Stimulated activated CD8-positive, alpha-beta memory T cell treated with anti-CD3 and anti-CD28 coated beads, Interleukin-15, amount 100 ng/mL, for 1 hour (primary cell): ENCODE results near the gene NEK9.
"Not testable (repeated sequence)": the region's sequence is repeated elsewhere in the genome, so short reads cannot be mapped to it uniquely, and the experiment has no call there.

ENCODE experiments used
- DNase-seq: peaks from one replicate; pipeline ENCODE4 v3.0.0-alpha.2; 2020; ENCODE audit warnings: low read depth

Gene NEK9

DNA sequence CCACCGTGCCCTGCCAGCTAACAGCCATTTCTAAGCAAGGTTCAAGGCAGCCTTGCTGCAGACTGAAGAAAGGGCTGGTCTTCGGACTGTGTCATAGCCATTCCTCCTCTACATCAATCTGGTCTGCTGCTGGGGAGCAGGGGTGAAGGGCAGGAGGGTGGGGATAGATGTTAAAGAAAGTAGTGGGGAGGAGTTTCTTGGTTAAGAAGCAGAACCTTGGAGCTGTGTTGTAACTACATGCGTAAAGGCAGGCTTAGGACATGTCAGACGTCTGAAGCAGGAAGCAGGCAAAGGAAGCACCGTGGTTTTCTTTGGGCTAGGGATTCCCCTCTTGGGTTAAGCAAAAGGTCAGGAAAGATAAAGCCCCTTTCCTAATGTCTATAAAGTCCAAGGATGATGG is 18.1 kb upstream of the NEK9 start:
- no peak for DNase-seq

DNA sequence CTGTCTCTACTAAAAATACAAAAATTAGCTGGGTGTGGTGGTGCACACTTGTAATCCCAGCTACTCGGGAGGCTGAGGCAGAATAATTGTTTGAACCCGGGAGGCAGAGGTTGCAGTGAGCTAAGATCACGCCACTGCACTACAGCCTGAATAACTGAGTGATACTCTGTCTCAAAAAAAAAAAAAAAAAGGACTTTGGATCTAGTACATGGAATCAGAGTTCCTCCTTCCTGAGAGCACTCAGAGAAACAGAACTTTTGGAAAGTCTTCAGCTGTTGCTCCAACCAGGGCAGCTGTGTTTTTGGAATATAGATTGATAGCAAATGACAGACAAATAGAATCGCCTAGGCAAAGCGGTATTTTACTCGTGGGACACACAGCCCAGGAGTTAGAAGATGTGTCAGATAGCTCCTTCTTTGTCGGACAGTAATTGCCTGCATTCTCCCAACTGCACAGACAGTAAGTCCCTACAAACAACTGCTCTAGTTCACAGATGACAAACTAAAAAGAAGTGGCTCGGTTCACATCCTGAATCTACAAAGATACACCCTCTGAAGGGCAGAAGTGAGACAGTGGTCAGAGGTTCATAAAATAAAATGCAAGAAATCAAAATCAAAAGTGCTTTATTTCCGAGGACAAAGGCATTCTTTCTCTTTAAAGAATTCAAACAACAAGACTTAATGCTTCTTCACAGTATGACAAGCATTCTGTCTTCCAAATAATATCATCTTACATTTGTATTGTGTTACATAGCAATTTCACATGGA is 17.1 kb upstream of the NEK9 start:
- DNase-seq, result no peak

DNA sequence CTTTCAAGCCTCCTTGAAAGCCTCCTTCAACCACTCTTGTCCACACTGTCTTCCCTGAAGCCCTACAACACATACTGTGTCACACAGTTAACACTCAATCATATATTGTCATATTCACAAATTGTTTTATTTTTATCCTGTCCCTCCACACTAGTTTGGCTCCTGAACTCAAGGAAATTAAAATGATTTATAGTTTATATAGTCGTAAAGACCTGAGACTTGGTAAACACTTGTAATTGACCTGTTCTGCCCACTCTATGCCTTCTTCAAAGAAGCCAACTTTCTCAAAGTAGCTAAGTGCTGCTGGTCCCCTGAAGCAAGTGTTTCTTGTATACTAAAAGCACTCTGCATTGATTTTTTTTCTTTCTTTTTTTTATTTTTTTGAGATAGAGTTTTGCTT is 15.6 kb upstream of the NEK9 start:
- no peak for DNase-seq

DNA sequence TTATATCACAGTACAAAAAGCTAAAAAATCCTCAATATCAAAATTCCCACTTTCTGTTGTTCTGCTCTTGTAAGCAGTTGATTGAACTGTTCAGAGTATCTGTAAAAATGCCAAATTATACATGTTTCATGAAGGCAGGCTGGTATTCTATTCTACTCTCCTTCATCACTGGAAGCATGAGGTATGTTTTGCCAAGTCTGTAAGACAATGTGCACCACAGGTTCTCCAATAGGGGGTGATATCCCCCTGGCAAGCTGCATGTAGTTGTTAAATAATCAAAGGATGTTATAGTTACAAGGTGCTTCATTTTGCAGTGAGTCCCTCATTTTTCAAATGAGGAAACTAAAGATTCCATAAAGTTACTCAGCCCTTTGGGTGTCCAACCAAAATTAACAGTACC is 15.1 kb upstream of the NEK9 start:
- DNase-seq, result no peak

DNA sequence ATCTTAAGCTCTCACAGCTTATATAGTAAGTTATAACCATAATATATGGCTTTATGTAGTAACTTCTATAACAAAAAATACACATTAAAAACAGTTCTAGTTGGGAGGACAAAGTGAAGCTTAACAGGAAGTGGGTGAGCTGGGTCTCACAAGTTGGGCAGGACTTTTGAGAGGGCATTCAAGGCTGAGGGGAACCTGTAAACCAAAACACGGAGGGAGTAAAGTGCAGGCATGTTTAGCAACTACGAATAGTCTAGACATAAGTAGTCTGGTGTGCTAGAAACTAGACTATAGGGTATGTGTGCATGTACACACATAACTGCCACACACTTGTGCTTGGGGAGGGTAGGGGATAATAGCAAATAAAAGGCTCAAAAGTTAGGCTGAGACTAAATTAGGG is 14.2 kb upstream of the NEK9 start:
- no peak for DNase-seq

DNA sequence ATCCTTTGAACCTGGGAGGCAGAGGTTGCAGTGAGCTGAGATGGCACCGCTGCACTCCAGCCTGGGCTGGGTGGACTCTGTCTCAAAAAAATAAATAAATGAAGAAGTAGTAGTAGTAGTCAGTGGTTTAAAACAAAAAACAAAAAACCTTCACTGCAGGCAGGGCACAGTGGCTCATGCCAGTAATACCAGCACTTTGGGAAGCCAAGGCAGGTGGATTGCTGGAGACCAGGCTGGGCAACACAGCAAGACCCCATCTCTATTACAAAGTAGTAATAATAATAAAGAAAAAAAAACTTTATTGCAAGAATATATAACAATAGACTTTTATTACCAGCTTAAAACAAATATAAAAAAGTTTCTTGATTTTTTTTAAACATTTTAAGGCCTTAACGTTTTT is 13.8 kb upstream of the NEK9 start:
- DNase-seq, result no peak

DNA sequence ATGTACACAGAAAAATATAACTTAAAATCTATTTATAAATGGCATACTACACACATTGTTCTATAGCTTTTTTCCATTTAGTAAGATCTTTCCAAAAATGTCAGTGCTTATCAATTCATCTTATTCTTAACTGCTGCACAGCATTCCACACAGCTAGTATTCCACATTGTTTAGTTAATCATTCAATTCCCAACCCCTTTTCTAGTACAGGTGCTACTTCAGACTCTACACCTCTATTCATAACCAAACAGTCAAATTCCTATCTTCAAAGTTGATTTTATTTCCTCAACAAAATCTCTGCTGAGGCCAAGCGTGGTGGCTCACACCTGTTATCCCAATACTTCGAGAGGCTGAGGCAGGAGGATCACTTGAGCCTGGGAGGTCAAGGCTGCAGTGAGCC is 12.3 kb upstream of the NEK9 start:
- no peak for DNase-seq

DNA sequence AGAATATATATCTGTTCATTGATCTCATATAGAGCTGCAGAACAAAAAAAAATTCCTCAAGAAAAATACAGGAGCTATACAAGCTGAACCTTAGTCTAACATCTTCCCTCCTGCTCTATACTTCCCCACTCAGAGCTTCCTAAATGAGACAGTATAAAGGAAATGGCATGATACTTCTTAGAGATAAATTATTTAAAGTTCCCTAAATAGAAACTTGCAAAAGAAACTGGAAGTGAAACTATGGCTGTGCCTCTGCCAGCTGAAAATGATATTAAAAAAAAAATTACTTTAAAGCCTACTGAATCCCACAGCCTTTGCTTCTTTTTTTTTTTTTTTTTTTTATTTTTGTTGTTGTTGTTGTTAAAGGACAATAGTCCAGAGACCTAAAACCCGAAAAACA is 11.6 kb upstream of the NEK9 start:
- no peak for DNase-seq

DNA sequence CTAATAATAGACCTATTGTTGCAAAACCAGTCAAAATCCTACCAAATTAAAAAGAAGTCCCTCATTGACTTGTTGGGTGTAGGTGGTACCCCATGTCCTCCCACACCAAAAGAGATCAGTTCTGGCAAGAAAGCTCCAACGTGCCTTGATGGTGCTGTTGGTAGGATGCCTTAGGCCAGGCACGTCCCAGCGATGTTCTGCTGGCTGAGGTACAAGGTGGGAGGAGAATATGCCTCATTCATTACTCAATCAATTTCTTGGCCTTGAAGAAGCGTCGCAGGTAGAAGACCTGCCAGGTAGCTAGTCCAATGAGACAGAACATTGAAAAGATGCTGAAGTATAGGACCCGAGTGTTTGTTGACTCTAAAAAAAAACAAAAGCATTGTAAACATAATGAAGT is 7.8 kb upstream of the NEK9 start:
- no peak for DNase-seq

DNA sequence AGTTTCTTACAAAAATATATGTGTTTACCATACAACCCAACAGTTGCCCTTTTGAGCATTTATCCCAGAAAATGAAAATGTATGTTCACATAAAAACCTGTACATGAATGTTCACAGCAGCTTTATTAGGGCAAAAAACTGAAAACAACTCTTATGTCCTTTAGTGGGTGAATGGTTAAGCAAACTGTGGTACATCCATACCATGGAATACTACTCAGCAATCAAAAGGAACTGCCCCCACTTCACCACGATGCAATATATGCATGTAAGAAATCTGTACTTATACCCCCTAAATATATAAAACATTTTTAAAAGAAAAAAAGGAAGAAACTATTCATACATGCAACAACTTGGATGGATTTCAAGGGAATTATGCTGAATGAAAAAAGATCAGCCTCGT is 6.7 kb upstream of the NEK9 start:
- DNase-seq, result no peak

DNA sequence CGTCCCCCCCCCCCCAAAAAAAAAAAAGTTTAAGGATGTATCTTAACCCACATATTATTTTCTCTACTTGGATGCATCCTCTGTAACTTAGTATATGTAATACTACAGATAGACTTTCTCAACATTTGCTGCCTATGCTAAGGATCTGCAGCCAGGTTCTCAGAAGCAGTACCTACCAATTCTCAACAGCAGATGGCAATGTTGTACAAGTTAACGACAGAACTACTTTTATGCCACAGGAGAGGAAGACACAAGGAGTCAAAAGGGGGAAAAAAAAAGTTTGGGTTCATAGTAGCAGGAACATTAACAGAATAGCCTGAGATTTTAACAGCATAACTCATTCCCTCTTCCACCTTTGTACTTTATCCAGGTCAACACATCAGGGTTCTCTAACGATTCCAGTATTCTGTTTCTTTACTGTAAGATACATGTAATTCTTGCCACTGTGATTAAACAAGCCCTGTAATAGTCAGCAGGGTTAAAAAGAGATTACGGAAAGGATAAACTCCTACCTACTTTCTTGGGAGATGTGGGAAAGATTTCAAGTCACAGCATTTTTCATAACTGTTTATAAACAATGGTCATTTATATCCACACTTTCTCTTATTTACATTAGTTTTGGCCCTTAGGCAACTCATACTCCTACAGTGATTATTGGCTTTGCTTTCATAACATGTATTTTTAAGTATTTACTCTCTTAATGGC is 5.7 kb upstream of the NEK9 start:
- DNase-seq, result no peak

DNA sequence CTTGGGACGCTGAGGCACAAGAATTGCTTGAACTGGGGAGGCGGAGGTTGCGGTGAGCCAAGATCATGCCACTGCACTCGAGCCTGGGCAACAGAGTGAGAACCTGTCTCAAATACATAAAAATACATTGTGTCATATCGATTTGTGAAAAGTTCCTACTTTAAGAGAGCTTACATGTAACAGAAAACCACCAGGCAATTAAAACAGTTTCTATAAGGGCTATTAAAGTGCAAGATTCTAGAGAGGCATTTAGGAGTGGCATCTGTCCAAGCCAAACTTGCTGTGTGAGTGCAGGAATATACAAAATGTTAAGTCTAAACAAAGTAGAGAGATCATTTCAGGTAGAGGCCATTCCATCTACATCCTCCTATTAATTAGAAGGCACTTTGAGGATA is 1.7 kb upstream of the NEK9 start:
- DNase-seq, result no peak

DNA sequence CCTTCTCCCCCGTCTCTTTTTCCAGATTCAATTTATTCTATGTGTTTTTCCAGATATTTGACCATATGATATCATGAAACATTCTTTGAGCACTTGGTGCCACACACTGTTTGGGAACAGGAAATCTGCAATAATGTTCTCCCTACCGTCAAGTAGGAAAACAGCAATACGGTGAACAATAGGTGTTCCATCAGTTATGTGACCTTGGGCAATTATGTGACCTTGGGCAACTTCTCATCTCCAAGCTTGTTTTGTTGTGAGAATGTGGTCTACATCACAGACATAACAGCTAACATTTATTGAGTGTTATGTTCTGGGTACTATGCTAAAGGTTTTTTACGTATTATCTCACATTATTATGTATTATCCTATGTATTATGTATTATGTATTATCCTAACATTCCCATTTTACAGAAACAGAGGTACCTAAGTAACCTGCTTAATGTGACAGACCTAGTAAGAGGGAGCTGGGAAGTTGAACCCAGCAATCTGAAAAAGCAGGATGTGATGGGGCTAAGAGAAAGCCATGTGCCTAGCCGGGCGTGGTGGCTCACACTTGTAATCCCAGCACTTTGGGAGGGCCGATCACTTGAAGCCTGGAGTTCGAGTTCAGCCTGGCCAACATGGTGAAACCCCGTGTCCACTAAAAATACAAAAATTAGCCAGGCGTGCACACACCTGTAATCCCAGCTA is 1.2 kb upstream of the NEK9 start:
- DNase-seq, result no peak

DNA sequence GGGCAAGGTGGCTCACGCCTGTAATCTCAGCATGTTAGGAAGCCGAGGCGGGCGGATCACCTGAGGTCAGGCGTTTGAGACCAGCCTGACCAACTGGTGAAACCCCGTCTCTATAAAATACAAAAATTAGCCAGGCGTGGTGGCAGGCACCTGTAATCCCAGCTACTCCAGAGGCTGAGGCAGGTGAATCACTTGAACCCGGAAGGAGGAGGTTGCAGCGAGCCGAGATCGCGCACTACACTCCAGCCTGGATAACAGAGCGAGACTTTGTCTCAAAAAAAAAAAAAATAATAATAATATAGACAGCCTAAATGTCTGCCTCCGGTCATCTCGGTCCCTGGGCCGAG is 599 bp upstream of the NEK9 start:
- not testable (repeated sequence) for DNase-seq

DNA sequence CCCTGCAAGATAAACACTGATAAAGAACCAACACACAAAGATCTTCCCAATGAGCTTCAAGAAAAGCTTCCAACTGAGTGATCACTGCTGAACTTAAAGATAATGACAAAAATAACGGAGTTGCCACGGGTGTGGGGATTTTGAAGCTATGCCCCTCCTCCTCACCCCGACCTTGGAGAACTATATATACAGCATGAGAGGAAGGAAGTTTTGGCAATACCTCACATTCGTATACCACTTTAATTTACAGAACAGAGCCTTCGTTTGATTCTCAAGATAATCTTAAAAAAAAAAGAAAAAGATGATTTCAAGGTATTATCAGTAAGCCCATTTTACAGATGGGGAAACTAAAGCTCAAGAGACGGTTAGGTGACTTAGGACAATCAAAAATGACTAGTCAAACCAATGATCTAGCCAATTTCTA is 715 bp downstream of the NEK9 start:
- no peak for DNase-seq

DNA sequence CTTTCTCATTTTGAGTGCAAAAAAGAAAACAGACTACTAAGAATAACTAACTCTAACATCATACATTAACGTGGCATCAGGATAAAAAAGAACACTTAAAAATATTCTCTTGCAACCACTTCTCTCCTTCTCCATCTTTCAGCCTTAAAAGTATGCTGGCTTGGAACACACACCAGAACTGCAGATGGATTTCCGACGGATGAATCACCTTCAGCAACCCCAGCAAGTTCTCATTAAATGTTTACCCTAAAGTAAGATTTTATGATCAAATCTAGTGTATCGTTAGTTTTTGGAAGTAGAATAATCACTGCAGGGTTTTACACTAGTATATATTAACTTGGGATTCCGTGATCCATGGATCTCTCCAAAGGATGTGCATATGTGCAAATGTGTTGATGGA is 1.2 kb downstream of the NEK9 start:
- no peak for DNase-seq

DNA sequence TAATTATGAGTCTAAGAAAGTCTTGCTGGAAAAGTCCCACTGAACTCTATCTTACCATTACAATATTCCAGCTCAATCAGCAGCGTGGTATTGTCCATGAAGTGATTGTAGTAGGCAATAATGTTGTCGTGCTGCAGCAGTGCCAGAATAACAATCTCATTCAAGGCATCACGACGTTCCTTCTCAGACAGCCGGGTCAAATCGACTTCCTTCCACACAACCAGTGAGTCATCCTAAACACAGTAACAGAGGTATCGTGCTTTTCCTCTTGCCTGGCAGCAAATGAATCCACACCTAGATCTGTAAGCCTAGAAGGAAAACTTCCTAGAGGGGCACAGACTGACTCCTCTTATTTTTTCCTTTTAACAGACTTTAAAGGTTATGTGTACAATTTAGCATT is 2.9 kb downstream of the NEK9 start:
- DNase-seq, result no peak

DNA sequence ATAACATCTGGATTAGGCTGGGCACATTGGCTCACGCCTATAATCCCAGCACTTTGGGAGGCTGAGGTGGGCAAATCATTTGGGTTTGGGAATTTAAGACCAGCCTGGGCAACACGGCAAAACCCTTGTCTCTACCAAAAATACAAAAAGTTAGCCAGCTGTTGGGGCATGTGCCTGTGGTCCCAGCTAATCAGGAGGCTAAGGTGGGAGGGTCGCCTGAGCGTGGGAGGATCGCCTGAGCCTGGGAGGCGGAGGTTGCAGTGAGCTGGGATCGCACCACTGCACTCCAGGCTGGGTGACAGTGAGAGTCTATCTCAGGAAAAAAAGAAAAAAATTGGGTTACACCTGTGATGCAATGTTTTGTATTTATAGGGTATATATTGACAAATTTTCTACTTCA is 5.3 kb downstream of the NEK9 start:
- DNase-seq, result no peak

DNA sequence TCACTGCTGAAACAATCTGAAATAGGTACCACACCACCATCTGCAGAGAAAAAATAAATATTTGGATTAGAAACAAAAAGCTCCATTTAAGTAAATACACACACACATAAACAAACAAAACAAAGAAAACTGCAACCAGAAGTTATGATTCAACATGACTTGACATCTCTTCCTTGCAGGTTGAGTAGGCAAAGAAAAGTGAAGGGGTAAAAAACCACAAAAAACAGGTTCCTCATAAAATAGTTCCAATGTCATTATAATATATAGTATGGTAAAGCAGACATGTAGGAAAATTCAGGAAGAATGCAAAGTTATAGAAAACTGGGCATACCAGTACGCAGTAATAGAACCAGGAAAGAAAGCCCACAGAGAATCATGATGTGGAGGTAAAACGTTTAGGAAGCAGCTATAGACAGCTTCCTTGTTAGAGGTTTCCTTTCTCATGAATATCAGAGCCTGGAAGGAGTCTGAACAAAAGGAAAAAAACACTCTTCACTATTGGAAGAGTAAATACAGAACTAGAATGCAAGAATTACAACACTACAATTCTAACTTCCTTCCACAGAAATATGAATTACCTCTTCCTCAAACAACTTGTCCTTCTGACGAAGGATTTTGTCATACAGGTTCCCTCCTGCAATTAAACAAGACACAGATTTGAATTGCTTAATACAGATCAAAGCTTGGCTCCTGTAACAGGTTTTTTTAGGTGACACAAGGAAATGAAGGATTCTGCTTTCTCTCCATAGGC is 6.1 kb downstream of the NEK9 start:
- DNase-seq, result no peak

DNA sequence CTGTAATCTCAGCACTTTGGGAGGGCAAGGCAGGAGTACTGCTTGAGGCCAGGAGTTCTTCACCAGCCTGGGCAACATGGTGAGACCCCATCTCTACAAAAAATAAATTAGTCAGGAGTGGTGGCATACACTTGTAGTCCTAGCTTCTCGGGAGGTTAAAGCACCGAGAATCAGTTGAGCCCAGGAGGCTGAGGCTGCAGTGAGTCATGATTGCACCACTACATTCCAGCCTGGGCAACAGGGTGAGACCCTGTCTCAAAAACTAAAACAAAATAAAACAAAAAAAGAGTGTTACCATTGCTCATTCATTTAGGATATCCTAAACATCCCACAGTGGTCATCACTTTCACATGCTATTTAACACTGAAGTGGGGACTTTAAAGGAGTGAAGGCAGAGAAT is 7.8 kb downstream of the NEK9 start:
- no peak for DNase-seq

DNA sequence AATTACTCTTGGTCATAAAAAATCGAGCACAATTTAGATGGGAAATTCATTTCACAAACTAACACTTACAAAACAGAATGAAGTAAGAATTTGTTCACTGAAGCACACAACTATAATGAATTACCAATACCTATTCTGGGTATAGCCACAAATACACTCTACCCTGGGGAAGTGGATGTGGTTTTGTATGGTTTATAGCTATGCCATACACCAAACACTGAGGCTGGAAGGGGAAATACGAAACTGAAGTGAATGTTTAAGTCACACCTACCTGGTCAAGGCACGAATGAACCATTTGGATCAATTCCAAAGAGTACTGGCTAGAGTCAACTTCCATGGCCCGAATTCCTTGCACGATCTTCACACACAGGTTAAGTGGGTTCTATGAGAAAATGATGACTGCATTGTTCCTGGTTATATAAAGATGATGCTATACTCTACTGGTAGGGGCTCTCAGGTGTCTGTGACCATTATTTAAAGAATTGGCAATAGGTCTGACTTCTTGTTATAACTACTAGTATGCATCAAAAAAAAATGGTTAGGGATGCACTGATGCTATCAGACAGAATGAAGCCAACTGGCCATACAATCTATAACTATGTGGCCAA is 12.8 kb downstream of the NEK9 start:
- no peak for DNase-seq

DNA sequence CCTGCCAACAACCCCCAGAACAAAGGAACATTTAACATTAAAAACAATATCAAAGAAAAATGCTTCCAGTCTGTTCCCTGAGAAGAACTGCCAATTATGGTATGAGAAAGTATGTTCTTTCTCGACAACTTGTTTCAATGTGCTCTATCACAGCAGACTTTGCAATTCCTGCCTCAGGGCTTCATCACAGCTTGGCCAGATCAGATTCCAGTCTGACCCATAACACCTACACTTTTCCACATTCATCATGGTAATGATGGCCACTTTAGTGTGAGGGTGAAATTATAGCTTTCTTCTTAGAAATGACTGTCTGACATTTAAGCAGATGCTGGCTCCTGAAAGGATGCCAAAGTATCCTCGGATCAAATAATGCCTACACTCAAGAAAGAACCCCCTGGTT is 17.0 kb downstream of the NEK9 start:
- no peak for DNase-seq
